HG03108 (cell line): Measurements from ENCODE around the gene CTXND2.

Experiments used
- ATAC-seq: cut with Tn5 transposase; IDR thresholded peaks from one replicate; pipeline ENCODE4 v1.9.1; 2021; ENCODE audit warnings: moderate library complexity; ENCODE audit not compliant: unreplicated experiment

The CTXND2 gene

DNA sequence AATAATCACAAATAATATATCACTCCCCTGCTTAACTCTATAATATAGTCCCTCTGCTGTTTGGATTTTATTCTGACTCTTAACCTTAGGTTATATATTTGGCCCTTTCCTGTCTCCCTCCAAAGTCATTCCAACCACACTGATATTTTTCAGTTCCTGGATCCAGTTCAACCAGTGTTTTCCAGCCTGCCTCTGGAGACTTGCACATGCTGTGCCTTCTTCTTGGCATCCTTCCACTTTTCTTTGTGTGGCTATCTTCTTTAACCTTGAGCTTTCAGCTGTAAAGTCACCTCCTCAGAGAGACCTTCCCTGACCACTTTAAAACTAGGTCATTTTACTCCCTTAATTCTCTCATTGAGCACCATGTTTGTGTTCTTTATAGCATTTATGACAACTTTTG is 68.3 kb downstream of the CTXND2 start:
- ATAC-seq: no peak

DNA sequence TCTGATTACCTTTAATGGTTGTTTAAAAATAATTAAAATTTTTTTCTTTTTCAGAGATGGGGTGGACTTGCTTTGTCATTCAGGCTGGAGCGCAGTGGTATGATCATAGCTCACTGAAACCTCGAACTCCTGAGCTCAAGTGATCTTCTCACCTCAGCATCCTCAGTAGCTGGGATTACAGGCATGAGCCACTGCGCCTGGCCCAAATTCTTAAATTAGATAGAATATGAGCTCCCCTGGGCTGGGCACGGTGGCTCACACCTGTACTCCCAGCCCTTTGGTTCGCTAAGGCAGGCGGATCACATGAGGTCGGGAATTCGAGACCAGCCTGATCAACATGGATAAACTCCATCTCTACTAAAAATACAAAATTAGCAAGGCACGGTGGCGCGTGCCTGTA is 70.7 kb downstream of the CTXND2 start:
- no peak for ATAC-seq

DNA sequence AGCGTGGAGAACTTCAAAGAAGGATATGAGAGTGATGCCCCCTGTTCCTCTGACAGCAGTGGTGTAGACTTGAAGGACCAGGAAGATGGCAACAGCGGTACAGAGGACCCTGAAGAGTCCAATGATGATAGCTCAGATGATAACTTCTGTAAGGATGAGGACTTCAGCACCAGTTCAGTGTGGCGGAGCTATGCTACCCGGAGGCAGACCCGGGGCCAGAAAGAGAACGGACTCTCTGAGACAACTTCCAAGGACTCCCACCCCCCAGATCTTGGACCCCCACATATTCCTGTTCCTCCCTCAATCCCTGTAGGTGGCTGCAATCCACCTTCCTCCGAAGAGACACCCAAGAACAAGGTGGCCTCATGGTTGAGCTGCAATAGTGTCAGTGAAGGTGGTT is 73.7 kb downstream of the CTXND2 start:
- ATAC-seq: no peak

DNA sequence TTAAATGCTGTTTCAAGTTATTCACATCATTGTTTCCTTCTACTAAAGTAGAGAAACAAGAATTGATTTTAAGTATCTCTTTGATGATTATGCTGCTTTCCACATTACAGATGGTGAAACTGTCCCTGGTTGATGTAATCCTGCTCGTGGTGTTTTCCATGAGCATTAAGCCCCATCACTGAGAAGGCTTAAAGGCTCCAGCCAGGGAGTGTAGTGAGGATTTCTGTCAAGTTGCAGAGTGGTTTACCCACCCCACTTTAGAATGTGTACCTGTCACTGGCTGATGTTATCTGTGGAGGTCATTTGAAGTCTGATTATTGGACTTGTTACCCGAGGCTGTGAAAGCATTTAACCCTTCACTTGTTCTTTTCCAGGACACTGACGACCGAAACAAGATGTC is 74.8 kb downstream of the CTXND2 start:
- no peak for ATAC-seq
